ENCODE measurements around the gene NDOR1.
A peak's percentile ranks its signal among the peaks of the same experiment; 100 is the strongest.

Gene NDOR1

DNA sequence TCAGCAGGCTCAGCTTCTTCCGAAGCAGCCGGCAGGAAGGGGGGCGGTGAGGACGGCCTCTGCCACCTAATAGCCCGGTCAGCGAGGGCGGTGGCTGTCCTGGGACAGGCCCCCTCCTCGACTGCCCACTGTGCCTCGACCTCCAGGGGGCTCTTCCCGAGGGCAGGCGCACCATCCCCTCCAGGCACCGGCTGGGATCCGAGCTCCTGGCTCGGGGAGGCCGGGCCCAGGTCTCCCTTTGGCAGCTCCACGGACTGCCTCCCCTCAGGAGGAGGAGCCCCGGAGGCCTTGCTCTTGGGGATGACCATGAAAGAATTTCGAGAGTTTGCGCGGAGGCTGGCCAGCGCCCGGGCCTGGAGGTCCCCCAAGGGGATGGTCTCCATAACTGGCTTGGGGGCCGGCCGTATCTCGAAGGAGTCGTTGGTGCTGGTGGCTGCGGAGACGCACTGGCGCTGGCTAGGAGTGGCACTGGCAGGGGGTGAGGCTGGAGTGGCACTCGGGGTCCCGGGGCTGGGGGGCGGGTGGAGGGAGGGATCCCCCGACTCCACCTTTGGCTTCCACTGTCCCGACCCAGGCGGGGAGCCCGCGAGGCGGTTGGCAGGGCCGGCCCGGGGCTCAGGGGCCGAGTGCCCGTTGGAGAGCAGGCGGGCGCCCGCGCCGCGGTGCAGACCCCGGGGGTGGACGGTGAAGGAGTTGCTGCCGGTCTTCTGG, 5.9 kb upstream of the NDOR1 start:
- no peak for DNase-seq

DNA sequence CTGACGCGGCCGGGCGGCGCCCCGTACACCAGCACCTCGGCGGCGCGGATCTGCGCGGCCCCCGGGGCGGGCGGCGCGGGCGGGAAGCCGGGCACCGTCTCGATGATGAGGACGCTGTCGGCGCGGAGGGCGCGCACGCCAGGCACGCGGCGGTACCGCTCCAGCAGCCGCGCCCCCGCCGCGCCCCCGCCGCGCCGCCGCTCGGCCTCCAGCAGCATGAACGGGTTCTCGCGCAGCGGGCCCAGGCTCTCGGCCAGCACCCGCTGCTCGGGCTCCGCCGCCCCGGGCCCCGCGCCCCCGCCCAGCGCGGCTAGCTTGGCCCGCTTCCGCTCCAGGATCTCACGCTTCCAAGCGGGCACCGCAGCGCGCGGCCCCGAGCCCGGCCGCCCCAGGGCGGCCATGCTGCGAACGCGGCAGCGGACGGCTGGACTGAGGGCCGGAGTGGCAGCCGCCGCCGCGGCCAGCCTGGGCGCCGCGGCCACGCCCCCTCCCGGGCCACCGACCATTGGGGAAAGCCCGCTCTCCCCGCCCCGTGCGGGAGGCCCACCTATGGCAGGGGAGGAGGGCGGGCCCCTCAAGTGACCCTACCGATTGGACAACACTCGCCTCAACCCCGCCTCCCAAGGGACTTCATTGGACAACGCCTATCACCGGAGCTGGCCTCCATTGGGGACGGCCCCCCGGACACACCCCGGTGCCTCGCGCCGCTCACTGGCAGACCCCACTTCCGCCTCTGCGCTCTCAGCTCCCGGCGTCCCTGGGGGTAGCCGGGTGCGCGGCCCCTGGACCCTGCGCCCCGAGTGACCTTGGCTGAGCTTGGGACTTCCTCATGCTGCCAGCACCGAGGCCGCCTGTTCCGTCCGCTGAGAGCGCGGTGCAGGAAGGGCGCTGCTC, 4.9 kb upstream of the NDOR1 start, which contains the start of gene TPRN:
Gene TPRN (minus strand): TSS at position 431 of the 894 bp plus-strand sequence. CDS start 30 bp downstream, at position 401.
- DNase-seq = peak; percentile 98 to 99

DNA sequence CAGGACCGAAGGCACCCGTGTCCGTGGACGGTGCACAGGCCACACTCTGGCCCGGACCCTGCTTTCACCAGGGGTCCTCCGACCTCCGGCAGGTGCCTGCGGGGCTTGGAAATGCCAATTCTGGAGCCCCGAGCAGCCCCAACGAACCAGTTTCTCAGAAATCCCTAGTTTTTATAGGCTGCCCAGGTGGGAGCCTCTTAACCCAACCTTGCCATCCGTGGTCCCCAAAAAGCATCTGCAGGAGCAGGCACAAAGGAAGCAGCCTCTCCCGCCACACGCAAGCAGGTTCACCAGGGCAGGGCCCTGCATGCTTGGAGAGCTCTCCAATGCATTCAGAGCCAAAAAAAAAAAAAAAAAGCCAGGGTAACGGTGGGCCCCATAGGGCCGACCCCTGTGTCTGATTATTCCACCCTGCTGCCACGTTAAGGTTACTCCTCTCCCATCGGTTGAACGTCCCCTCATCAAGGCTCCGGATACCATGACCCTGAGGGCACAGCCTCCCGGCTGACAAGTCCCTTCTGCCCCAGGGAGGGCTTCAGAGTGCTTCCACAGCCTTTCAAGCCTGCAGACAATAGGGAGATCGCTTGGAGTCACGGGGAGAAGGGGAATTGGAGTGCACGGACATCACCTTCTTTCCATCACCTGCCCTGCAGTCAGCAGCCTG, 4.2 kb upstream of the NDOR1 start:
- no peak for DNase-seq

DNA sequence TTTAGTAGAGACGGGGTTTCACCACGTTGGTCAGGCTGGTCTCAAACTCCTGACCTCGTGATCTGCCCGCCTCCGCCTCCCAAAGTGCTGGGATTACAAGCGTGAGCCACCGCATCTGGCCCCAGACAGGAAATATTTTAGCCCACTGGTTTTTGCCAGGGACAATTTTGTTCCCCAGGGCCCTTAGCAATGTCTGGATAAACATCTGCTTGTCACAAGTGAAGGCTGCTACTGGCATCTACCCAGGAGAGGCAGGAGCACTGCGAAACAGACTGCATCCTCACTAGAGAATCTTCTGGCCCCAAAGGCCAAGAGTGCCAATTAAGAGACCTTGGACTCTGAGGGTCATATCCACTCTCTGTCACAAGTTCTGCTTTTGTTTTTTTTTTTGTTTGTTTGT, 2.5 kb upstream of the NDOR1 start:
- no peak for DNase-seq

DNA sequence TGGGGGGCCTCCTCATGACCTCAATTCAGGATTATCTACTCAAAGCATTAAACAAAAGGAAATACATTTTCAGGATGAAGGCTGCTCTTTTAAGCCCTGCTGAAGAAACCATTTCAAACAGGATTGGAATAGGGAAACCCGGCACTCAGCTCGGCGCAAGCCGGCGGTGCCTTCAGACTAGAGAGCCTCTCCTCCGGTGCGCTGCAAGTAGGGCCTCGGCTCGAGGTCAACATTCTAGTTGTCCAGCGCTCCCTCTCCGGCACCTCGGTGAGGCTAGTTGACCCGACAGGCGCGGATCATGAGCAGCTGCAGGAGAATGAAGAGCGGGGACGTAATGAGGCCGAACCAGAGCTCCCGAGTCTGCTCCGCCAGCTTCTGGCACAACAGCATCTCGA, 772 bp upstream of the NDOR1 start:
- no peak for DNase-seq

DNA sequence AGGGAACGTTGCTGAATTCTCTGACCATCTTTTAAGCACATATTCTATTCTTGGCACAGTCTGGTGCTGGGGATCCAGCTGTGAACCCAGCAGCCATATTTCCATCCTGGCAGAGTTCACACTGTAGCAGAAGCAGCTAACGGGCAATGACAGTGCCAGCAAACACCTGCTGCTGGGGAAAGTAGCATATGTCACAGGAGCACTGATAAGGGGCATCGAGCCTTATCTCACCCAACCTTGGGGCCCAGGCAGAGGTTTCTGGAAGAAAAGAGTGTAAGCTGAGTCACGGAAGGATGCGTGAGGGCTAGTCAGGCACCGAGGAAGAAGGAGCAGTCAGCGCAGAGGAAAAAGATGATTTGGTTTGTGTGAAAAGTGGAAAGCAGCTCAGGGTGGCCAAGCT, 1.1 kb downstream of the NDOR1 start:
- DNase-seq = no peak

DNA sequence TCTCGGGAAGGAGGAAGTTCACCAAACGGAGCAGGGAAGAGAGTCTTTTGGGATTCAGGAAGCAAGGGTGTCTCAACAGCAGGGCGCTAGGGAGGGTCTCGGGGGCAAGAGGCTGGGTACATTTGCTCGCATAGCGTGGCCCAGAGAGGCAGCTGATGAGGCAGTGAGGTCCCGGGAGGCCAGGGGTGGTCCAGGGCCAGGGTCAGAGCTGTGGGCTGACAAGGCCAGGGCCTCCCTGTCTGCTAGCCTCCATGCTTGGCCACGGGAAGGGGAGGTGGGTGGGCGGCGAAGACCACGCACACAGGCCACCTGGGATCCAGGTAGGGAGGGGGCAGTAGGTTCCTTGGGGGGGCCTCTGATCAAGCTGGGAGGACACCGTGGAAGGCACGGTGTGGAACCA, 6.0 kb downstream of the NDOR1 start:
- no peak for DNase-seq

DNA sequence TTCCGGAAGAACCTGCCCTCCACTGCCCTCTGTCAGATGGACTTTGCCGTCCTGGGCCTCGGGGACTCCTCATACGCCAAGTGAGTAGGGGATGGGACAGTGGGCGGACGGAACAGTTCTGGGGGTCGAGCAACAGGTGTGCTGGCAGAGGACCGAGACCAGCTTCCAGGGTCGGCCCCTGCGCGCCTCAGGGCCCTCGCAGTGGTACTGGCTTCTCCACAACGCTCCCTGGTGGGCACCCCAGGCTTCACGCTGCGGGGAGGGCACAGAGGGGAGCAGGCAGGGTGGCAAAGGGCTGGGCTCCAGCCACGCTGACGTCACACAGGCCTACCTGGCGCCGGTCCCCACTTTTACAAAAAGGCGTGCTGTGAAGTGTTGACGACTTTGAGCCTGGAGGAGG, 7.0 kb downstream of the NDOR1 start:
- DNase-seq = no peak

DNA sequence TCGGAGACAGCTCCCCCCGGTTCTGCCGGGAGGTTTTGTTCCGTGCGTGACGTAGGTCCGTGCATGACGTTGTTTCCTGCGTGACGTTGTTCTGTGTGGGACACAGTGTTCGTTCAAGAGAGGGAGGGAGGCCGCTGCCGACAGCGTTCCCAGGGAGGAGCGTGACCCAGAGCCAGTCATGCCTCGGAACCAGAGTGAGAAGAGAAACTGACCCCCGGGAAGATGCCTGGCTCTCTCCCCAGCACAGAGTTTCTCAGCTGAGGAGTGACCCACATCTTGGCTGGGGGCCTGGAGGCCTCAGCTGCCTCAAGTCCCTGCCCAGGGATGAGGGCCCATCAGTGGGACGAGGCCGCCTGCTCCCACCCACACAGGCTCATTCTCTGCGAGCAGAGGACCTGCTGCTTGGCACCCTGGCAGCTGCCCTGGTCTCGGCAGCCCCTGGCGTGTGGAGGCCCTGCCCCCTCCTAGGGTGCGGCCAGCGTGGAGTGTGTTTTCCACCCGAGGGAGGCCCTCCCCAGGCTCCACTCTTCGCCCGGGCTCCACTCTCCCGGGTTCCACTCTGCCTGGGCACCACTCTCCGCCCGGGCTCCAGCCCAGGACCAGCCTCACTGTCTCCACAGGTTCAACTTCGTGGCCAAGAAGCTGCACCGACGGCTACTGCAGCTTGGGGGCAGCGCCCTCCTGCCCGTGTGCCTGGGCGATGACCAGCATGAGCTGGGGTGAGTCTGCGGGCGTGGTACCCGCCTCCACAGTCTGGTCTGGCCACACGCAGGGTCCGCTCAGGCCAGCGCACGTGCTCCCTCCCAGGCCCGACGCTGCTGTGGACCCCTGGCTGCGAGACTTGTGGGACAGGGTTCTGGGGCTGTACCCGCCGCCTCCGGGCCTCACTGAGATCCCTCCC, 7.9 kb downstream of the NDOR1 start:
- no peak for DNase-seq

DNA sequence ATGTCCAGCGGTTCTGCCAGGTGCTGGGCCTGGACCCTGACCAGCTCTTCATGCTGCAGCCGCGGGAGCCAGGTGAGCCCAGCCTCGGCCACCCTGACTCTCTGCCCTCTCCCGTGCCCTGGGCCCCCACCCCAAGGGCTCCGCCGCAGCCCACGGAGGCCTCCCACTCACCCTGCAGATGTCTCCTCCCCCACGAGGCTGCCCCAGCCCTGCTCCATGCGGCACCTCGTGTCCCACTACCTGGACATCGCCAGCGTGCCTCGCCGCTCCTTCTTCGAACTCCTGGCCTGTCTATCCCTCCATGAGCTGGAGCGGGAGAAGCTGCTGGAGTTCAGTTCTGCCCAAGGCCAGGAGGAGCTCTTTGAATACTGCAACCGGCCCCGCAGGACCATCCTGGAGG, 9.1 kb downstream of the NDOR1 start:
- DNase-seq = no peak

DNA sequence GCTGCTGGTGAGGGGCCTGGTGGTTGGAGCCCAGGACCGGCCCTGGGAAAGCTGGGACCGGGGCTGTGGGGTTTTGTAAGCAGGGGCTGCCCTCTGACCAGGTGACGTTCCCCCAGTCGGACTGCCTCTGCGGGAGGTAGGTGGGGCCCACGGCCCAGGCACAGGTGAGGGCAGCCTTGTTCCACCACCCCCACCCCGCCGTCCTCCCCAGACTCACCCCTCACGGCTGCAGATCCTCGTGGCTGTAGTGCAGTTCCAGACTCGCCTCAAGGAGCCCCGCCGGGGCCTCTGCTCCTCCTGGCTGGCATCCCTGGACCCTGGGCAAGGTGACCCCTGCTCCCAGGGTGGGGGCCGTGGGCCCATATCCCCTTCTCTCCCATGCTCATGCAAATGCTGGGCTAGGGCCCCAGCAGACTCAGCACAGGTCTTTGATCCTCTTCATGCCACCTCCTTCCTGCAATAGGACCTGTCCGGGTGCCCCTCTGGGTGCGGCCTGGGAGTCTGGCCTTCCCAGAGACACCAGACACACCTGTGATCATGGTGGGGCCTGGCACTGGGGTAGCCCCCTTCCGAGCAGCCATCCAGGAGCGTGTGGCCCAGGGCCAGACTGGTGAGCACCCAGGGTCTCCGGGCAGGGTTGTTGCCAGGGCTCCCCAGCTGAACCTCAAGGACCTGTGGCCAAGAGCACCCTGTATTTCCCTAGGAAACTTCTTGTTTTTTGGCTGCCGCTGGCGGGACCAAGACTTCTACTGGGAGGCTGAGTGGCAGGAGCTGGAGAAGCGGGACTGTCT, 9.9 kb downstream of the NDOR1 start:
- DNase-seq = no peak

DNA sequence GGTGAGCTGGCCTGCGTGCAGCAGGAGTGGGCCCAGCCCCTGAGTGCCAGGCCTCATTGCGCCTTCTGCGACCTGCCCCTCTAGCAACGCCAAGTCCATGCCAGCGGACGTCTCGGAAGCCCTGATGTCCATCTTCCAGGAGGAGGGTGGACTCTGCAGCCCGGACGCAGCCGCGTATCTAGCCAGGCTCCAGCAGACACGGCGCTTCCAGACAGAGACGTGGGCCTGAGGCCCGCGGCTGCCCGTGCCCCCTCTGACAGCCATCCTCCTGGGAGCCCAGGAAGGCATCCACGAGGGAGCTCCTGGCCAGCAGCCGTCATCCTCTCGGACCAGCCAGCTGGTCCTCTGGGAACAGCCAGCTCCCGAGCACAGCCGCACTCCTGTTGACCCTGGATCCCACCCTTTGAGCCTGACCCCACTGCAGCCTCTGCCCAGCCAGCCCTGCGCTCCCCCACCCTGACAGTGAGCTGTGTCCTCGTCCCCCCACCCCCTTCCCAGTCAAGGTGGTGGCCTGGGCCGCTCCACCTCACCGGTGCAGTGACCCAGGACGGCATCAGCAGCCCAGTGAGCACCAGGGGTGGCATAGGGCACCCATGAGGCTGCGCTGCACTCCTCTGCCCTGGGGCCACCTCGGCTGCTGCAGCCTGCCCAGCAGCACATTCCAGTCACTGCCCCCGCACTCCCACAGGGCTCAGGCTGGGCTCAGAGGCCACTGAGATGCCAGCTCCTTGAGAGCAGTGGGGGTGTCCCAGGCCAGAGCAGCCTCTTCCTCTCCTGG, 10.9 kb downstream of the NDOR1 start:
- DNase-seq = no peak

DNA sequence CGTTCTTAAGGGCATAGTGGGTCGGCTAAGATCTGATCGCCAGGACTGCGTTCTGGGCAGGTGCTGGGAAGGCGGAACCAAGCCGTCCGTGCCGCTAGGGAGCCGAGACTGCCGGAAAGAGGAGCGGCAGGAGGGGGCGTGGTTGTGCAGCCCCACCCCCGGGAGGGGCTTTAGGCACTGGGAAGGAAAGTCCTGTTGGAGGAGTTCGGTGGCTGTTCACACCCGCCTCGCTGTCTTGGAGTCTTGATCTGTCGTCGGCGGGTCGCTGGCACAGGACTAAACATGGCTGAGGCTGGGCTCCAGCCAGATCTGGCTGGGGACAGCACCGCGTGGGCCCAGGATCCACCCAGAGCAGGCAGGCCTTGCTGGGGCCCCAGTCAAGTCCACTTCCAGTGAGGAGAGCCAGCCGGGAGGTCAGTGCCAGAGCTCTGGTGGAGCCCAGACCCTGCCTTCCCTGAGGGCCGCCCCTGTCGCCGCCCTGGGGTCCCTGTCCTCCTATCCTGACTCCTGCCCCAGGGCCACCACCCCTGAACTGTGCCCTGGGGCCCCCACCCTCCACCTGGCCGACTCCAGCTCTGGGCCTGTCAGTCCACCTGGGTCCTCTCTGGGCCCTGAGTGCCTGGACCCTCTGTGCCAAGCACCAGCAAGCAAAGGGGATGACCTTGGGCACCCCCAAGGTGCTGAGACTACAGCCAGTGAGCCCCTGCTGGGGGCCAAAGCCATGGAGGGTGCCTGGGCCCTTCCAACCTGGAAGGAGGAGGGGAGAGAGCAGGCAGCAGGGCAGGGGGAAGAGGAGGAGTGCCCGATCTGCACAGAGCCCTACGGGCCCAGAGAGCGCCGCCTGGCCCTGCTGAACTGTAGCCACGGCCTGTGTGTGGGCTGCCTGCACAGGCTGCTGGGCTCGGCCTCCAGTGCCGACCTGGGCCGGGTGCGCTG, 12.0 kb downstream of the NDOR1 start:
- no peak for DNase-seq

DNA sequence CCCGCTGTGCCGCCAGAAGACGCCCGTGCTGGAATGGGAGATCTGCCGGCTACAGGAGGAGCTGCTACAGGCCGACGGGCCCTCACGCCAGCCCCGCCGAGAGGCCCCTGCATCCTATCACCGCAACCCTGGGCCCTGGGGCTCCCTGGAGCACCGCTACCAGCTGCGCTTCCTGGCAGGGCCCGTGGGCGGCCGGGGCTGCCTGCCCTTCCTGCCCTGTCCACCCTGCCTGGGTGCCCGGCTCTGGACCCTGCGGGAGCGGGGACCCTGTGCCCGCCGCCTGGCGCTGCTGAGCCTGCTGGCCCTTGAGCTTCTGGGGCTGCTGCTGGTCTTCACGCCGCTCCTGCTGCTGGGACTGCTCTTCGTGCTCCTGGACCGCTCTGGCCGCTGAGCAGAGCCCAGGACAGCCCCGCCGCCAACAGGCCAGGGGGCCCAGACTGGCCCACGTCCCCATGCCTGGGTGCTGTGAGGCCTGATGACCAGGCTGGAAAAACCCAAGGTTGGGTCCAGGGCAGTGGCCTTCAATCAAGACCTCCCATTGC, 12.8 kb downstream of the NDOR1 start:
- no peak for DNase-seq

DNA sequence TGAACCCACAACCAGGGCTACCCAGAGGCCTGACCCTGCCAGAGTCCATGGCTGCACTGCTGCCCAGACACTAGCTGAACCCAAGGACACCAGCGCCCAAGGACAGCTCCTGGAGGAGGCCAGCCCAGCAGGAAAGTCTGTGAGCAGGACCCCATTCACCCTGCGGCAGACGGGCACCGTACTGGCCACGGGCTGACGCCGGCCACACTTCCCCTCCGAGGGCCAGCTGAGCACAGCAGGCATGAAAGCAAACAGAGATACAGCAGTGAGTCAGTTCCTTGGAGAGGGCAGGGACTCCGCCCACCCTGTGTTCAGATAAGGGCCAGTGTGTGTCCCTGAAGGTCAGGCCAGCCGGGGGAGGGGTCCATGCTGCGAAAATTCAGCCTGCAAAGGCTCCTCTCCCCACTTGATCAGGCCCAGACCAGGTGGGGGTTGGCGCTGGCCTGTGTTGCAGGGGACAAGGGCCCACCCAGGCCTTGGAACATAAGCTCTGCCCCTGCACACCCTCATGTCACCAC, 13.3 kb downstream of the NDOR1 start:
- peak in 1 of 2 donors; percentile 24 for DNase-seq

DNA sequence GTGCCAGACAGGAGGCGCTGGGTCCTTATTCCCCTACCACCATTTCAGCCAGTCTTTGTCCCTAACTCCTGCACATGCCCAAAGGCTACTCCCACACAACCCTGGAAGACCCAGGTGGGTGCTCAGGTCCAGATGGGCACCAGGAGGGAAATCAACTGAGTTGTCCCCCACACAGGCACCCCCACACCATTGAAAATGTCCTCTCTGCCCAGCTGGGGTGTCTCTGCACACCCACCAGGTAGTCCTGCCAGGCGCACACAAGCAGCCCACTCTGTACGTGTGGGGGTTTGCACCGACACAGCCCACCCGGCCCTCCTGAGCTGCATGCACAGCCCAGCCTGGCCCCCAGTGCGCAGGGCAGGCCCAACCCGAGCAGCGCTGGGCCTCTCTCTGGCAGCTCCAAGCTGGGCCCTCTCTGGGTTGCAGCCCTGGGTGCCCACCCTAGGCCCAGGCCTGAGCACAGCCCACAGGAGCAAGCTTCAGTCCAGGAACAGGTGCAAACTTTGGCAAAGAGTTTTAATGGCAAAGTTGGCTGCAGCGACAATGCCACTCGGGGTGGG, 14.3 kb downstream of the NDOR1 start:
- DNase-seq = no peak

DNA sequence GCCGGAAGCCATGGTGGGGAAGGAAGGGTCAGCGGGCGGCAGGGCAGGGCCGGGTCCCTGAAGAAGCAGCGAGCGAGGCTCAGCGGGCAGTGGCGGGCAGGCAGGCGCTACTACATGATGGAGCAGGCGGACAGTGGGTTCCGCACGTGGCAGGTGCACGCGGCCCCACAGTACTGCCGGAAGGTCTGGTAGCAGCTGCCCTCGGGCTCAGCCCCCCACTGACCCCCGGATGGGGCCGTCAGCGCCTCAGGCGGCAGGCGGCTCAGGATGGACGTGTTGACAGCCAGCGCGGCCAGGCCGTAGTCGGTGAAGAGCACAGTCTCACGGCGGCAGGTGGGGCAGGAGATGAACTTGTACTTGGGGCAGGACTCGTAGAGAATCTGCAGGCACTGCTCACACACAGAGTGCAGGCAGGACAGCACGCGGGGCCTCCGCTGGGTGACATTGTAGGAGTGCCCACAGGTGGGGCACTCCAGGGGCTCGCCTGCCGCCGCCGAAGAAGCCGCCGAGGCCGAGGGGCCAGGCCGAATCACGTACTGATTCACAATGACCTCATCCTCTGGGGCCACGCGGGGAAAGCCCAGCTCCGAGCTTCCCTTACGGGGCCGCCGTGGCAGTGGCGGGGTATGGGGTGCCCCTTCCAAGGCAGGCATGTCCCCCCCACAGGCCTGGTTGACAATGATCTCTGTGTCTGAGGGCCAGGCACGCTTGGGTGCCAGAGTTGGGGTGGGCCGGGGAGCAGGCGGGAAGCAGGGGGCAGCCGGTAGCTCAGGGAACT, 15.0 kb downstream of the NDOR1 start:
- no peak for DNase-seq

DNA sequence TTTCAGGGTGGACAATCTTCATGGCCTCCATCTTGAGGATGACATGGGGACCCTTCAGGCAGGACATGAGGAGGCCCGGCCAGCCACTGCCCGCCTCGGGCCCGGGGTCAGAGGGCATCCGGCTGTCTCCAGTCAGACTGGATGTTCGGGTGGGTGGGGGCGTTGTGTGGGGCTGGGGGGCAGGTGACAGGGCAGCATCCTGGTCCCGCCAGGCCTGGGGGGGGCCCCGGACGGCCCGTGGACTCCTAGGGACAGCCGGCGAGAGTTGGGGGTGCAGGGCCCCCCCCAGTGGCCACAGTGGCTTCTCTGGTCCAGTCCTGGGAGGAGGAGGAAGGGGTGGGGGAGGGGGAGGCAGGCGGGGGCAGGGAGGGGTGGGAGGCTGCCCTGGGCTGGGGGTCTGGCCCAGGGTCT, 15.6 kb downstream of the NDOR1 start:
- DNase-seq = no peak
